IMR-90 (cell line): ENCODE data around the gene TNRC6C. TPM values are rescaled to one million over a fixed set of nuclear protein-coding genes. Genes with fewer than 3 reads are reported as not detected.

Source experiments
- ATAC-seq: fragments of 200-7000 bp; cut with Tn5 transposase; 2 replicates; pipeline ENCODE4 v1.9.1; 2020; ENCODE audit warnings: low read depth, mild to moderate bottlenecking, moderate library complexity
- BruUV-seq: library from RNA; stranded (reverse); fragments of 400-500 nt; replicated peaks from 2 replicates; lab custom pipeline; 2021; lab: Mats Ljungman, UMichigan
- CTCF ChIA-PET: fragments of 300-600 bp; formaldehyde crosslinking; extraction: SDS; loops from one replicate; lab custom pipeline; 2021; ENCODE audit warnings: antibody characterized with exemption; lab: Yijun Ruan, JAX
- POLR2A ChIA-PET: fragments of 300-600 bp; sonication (Branson Sonifier 250); formaldehyde crosslinking; loops from one replicate; lab custom pipeline; 2022; ENCODE audit warnings: antibody characterized with exemption; ENCODE audit not compliant: unreplicated experiment; lab: Charles Lee
- DNase-seq: peaks from one replicate; pipeline ENCODE4 v3.0.0; 2013
- H2AFZ ChIP-seq: replicated peaks from 2 replicates; pipeline ENCODE3; 2013; ENCODE audit warnings: low read length, mild to moderate bottlenecking; ENCODE audit not compliant: poor library complexity
- H2AK5ac ChIP-seq: 2 replicates; pipeline ENCODE4 v1.6.1; 2013; ENCODE audit warnings: low read depth, low read length, inconsistent platforms
- H2AK9ac ChIP-seq: replicated peaks from 2 replicates; pipeline ENCODE3; 2013; ENCODE audit warnings: mild to moderate bottlenecking, low read depth, low read length, moderate library complexity; ENCODE audit not compliant: poor library complexity
- H2BK120ac ChIP-seq: 2 replicates; pipeline ENCODE4 v1.6.1; 2013; ENCODE audit warnings: low read depth, low read length, inconsistent platforms
- H2BK15ac ChIP-seq: 3 replicates; pipeline ENCODE4 v1.6.1; 2013; ENCODE audit warnings: low read depth, low read length, inconsistent platforms
- H2BK20ac ChIP-seq: 2 replicates; pipeline ENCODE4 v1.6.1; 2013; ENCODE audit warnings: low read depth, mild to moderate bottlenecking, inconsistent platforms, low read length, moderate library complexity
- H2BK5ac ChIP-seq: 2 replicates; pipeline ENCODE4 v1.6.1; 2013; ENCODE audit warnings: mild to moderate bottlenecking, low read depth, low read length, inconsistent platforms; ENCODE audit not compliant: poor library complexity, severe bottlenecking
- H3K14ac ChIP-seq: replicated peaks from 2 replicates; pipeline ENCODE4 v1.6.1; 2013; ENCODE audit warnings: low read depth, low read length, inconsistent platforms
- H3K18ac ChIP-seq: 2 replicates; pipeline ENCODE4 v1.6.1; 2013; ENCODE audit warnings: low read depth, low read length, control low read depth
- H3K23ac ChIP-seq: 2 replicates; pipeline ENCODE4 v1.6.1; 2013; ENCODE audit warnings: low read depth, low read length, inconsistent platforms
- H3K27ac ChIP-seq: 2 replicates; pipeline ENCODE4 v1.5.1; 2013; ENCODE audit warnings: mild to moderate bottlenecking, control low read depth, low read length; ENCODE audit not compliant: insufficient read depth
- H3K27me3 ChIP-seq: 2 replicates; pipeline ENCODE4 v1.6.1; 2013; ENCODE audit warnings: low read length; ENCODE audit not compliant: control insufficient read depth, insufficient read depth
- H3K36me3 ChIP-seq: 2 replicates; pipeline ENCODE4 v1.6.1; 2013; ENCODE audit warnings: low read length, mixed read lengths; ENCODE audit not compliant: control insufficient read depth, insufficient read depth
- H3K4ac ChIP-seq: 2 replicates; pipeline ENCODE4 v1.6.1; 2013; ENCODE audit warnings: low read depth, low read length, inconsistent platforms
- H3K4me1 ChIP-seq: 2 replicates; pipeline ENCODE4 v1.6.1; 2013; ENCODE audit warnings: low read length, mixed read lengths; ENCODE audit not compliant: control insufficient read depth, insufficient read depth
- H3K4me2 ChIP-seq: 2 replicates; pipeline ENCODE4 v1.6.1; 2013; ENCODE audit warnings: low read depth, mild to moderate bottlenecking, control low read depth, low read length, moderate library complexity
- H3K4me3 ChIP-seq: 2 replicates; pipeline ENCODE4 v1.5.1; 2013; ENCODE audit warnings: low read depth, mild to moderate bottlenecking, control low read depth, low read length, moderate library complexity; ENCODE audit not compliant: insufficient read depth
- H3K56ac ChIP-seq: 2 replicates; pipeline ENCODE4 v1.6.1; 2013; ENCODE audit warnings: low read length, inconsistent platforms; ENCODE audit not compliant: insufficient read depth; ENCODE audit errors: extremely low read depth
- H3K79me1 ChIP-seq, 2 experiments: 2 replicates each; pipeline ENCODE4 v1.6.1; 2013; ENCODE audit warnings: low read length in 2 of 2, inconsistent platforms in 1 of 2, low read depth in 1 of 2
- H3K9ac ChIP-seq: 2 replicates; pipeline ENCODE4 v1.6.1; 2013; ENCODE audit warnings: low read depth, low read length, control low read depth
- H3K9me1 ChIP-seq: 2 replicates; pipeline ENCODE4 v1.6.1; 2013; ENCODE audit warnings: low read length, inconsistent platforms; ENCODE audit not compliant: insufficient read depth
- H3K9me3 ChIP-seq: 2 replicates; pipeline ENCODE4 v1.6.1; 2013; ENCODE audit warnings: low read length; ENCODE audit not compliant: control insufficient read depth, insufficient read depth
- H4K20me1 ChIP-seq: 2 replicates; pipeline ENCODE4 v1.6.1; 2013; ENCODE audit warnings: low read length, inconsistent platforms; ENCODE audit not compliant: insufficient read depth
- H4K5ac ChIP-seq: 2 replicates; pipeline ENCODE4 v1.6.1; 2013; ENCODE audit warnings: mild to moderate bottlenecking, low read depth, low read length, control low read depth
- H4K8ac ChIP-seq, 2 experiments: 2 replicates each; pipeline ENCODE4 v1.6.1; 2013; ENCODE audit warnings: low read depth in 2 of 2, low read length in 2 of 2, control low read depth in 1 of 2, inconsistent platforms in 1 of 2
- H4K91ac ChIP-seq: 2 replicates; pipeline ENCODE4 v1.6.1; 2013; ENCODE audit warnings: low read depth, low read length, inconsistent platforms; ENCODE audit not compliant: insufficient read depth
- MAZ ChIP-seq: IDR thresholded peaks from 2 replicates; pipeline ENCODE4 v1.6.1; 2012; ENCODE audit warnings: low read depth, mild to moderate bottlenecking, low read length, improper control_type of control experiment, moderate library complexity, borderline replicate concordance
- NFE2L2 ChIP-seq: fragments of 150-350 bp; IDR thresholded peaks from 2 replicates; pipeline ENCODE4 v1.6.1; 2016; ENCODE audit warnings: low read depth, mild to moderate bottlenecking, low read length
- POLR2A ChIP-seq: IDR thresholded peaks from 2 replicates; pipeline ENCODE4 v1.6.1; 2012; ENCODE audit warnings: mild to moderate bottlenecking, low read depth, low read length
- RCOR1 ChIP-seq: IDR thresholded peaks from 2 replicates; pipeline ENCODE4 v1.6.1; 2012; ENCODE audit warnings: mild to moderate bottlenecking, low read length, improper control_type of control experiment; ENCODE audit not compliant: insufficient replicate concordance
- WGBS, 2 experiments: methylation state at CpG; one replicate each; pipeline versions ENCODE4 v1.1.5 to v1.1.7; 2013; ENCODE audit warnings: missing lambda C conversion rate in 2 of 2; ENCODE audit not compliant: insufficient read length in 1 of 2; ENCODE audit errors: extremely low coverage in 2 of 2; 5-methylcytosine and 5-hydroxymethylcytosine counted together
- dilution Hi-C: fragments of 300-500 bp; cut with HindIII; formaldehyde crosslinking; loops from one replicate; pipeline ENCODE4 v1.14.3; 2018; ENCODE audit warnings: low sequenced_read_pairs; ENCODE audit not compliant: unreplicated experiment
- in situ Hi-C: fragments of 300-500 bp; cut with MboI; formaldehyde crosslinking; loops from 3 replicates; pipeline ENCODE4 v1.14.3; 2019; ENCODE audit warnings: low sequenced_read_pairs, inconsistent platforms, mixed read lengths
- intact Hi-C: fragments of 100-400 bp; cut with micrococcal nuclease; formaldehyde crosslinking; loops from 2 replicates; pipeline ENCODE4 v1.10.0; 2022
- polyA plus RNA-seq, 3 experiments: library from polyadenylated mRNA; depleted of rRNA; stranded (reverse); fragments of >200 nt; gene quantifications; 2 replicates each; pipeline ENCODE4 v1.2.3, GENCODE V29; 2012; ENCODE audit warnings: low replicate concordance in 1 of 3
- total RNA-seq: library from RNA; depleted of rRNA; stranded (reverse); fragments of >200 nt; gene quantifications from 2 replicates; pipeline ENCODE4 v1.2.3, GENCODE V29; 2012

TNRC6C gene
- total and polyA plus RNA-seq, 2 of the 4 experiments (the other 2 are of a cell fraction): 1.6 to 2.7 TPM

DNA sequence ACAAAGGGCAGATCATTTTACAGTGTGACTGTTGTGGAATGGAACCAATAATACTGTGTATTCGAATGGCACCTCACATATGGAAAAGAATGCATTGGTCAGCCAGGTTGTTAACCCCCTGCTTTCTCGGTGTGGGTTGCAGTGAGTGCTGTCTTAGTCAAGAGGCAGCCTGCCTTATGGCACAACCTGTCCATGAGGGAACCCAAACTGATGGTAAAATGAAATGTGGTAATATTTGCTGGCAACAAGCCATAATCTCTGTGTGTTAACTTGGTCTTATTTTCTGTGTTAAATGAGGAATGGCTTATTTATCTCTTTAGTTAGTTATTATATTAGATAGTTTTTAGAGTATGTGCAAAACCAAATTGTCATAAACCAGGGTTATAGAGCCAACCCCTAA lies 88.4 kb downstream of the TNRC6C start:
- dilution Hi-C loops (no loop called here), in situ Hi-C loops (no loop called here), intact Hi-C loops (no loop called here)
- Histone ChIP-seq H3K9ac (no peak overlapping the region), H3K14ac (no peak overlapping the region), H3K79me1 (peaks cover 10 to 42% of the 10 kb centered on the region in 2 experiments), H2AK9ac (no peak overlapping the region), H3K4me2 (no peak overlapping the region), H4K91ac (no peak overlapping the region), H2BK120ac (no peak overlapping the region), H4K5ac (no peak overlapping the region), H3K18ac (no peak overlapping the region), H3K9me1 (peaks cover 8% of the 10 kb centered on the region), H3K4me3 (no peak overlapping the region), H4K8ac (no peak overlapping the region), H3K27ac (no peak overlapping the region), H3K4ac (no peak overlapping the region), H4K20me1 (no peaks in the 10 kb centered on the region), H3K4me1 (no peaks in the 10 kb centered on the region), H3K23ac (no peak overlapping the region), H3K56ac (no peak overlapping the region), H2BK15ac (no peak overlapping the region), H2BK5ac (no peak overlapping the region), H2BK20ac (no peak overlapping the region), H2AK5ac (no peak overlapping the region), H3K9me3 (no peaks in the 10 kb centered on the region), H3K27me3 (no peaks in the 10 kb centered on the region), H3K36me3 (peaks cover 28% of the 10 kb centered on the region), H2AFZ (no peak overlapping the region)
- no peak for TF ChIP-seq MAZ
- TF ChIP-seq RCOR1: no peak
- no peak for TF ChIP-seq POLR2A
- no peak for TF ChIP-seq NFE2L2
- ChIA-PET POLR2A (no interaction called here), CTCF (interaction anchor here (0.6 kb wide), 1 partner anchor 174 kb away, joined by 3 read pairs; no protein-coding TSS in a partner anchor)
- ATAC-seq: no peak
- no TSS peak for BruUV-seq
- no CpG with 5 or more reads among the region's 2 CpGs for WGBS, 2 experiments
- DNase-seq: no peak
